NCI-H524 (cell line): Measurements from ENCODE around the gene HDAC4.

ENCODE experiments used
- DNase-seq, 2 experiments: peaks; one replicate each; lab custom pipeline; 2025; lab: John Stamatoyannopoulos, UW

Gene HDAC4

GRCh38 chr2:239383759-239384156 is 17.1 kb downstream of the HDAC4 start:
- no peak for DNase-seq

- DNase-seq: no peak
Measured at GRCh38 chr2:239383036-239383758, 17.6 kb downstream of the HDAC4 start.

GRCh38 chr2:239382384-239382880 is 18.4 kb downstream of the HDAC4 start:
- no peak for DNase-seq

- DNase-seq: no peak
Measured at GRCh38 chr2:239381709-239382134, 19.1 kb downstream of the HDAC4 start.

- no peak for DNase-seq
Measured at GRCh38 chr2:239380831-239381708, 19.8 kb downstream of the HDAC4 start.

- DNase-seq: no peak
Measured at GRCh38 chr2:239379641-239380170, 21.1 kb downstream of the HDAC4 start.

GRCh38 chr2:239378918-239379640 is 21.7 kb downstream of the HDAC4 start:
- no peak for DNase-seq

- no peak for DNase-seq
Measured at GRCh38 chr2:239378021-239378917, 22.6 kb downstream of the HDAC4 start.

GRCh38 chr2:239377591-239377990 is 23.2 kb downstream of the HDAC4 start:
- DNase-seq: no peak

GRCh38 chr2:239376942-239377531 is 23.8 kb downstream of the HDAC4 start:
- no peak for DNase-seq

- no peak for DNase-seq
Measured at GRCh38 chr2:239376351-239376750, 24.5 kb downstream of the HDAC4 start.

- DNase-seq: no peak
Measured at GRCh38 chr2:239375278-239376061, 25.4 kb downstream of the HDAC4 start.

- no peak for DNase-seq
Measured at GRCh38 chr2:239374896-239375277, 25.9 kb downstream of the HDAC4 start.

- no peak for DNase-seq
Measured at GRCh38 chr2:239372835-239373234, 28.0 kb downstream of the HDAC4 start.

GRCh38 chr2:239371726-239372686 is 28.8 kb downstream of the HDAC4 start:
- DNase-seq: no peak

- no peak for DNase-seq
Measured at GRCh38 chr2:239370876-239371725, 29.7 kb downstream of the HDAC4 start.

GRCh38 chr2:239370403-239370802 is 30.4 kb downstream of the HDAC4 start:
- no peak for DNase-seq
